ENCODE results near the gene GALNTL6.

DNA sequence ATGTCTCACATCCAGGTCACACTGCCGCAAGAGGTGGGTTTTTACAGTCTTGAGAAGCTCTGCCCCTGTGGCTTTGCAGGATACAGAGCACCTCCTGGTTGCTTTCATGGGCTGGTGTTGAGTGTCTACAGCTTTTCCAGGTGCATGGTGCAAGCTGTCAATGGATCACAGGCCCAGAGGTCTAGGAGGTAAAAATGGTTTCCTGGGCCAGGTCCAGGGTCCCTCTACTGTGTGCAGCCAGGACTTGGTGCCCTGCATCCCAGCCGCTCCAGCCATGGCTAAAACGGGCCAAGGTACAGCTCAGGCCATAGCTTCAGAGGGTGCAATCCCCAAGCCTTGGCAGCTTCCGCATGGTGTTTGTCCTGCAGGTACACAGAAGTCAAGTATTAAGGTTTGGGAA lies 921.4 kb downstream of the GALNTL6 start:
- no peak for TF ChIP-seq EZH2 (IDR thresholded peaks at IDR 0.05; ENCODE audit: low read length, missing control alignments)
- TF ChIP-seq, protein P1, sequence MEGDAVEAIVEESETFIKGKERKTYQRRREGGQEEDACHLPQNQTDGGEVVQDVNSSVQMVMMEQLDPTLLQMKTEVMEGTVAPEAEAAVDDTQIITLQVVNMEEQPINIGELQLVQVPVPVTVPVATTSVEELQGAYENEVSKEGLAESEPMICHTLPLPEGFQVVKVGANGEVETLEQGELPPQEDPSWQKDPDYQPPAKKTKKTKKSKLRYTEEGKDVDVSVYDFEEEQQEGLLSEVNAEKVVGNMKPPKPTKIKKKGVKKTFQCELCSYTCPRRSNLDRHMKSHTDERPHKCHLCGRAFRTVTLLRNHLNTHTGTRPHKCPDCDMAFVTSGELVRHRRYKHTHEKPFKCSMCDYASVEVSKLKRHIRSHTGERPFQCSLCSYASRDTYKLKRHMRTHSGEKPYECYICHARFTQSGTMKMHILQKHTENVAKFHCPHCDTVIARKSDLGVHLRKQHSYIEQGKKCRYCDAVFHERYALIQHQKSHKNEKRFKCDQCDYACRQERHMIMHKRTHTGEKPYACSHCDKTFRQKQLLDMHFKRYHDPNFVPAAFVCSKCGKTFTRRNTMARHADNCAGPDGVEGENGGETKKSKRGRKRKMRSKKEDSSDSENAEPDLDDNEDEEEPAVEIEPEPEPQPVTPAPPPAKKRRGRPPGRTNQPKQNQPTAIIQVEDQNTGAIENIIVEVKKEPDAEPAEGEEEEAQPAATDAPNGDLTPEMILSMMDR (conservative IDR thresholded peaks at IDR 0.05 in 1 of 2, IDR thresholded peaks at IDR 0.05 in 1 of 2; ENCODE audit: low read depth in 1 of 2, low read length in 2 of 2), result no peak
